ENCODE results near the gene SETD5.
A peak's percentile ranks its signal among the peaks of the same experiment; 100 is the strongest.

GRCh38 chr3:9396632-9397331 lies 633 bp upstream of the SETD5 start:
- peak in 1 of 3 donors; percentile 1 for TF ChIP-seq CTCF (IDR thresholded peaks at IDR 0.05)
- no peak for TF ChIP-seq POLR2A (IDR thresholded peaks at IDR 0.05)
- TF ChIP-seq EP300 (IDR thresholded peaks at IDR 0.05) = no peak
